HFFc6 (cell line): ENCODE measurements around the gene SH3PXD2A. TPM values are rescaled to one million over a fixed set of nuclear protein-coding genes. Genes with fewer than 3 reads are reported as not detected.
A peak's percentile ranks its signal among the peaks of the same experiment; 100 is the strongest.

ENCODE experiments used
- DNase-seq: peaks from one replicate; pipeline ENCODE4 v3.0.0-alpha.2; 2018
- H3K27ac Mint-ChIP-seq: 2 replicates; pipeline ENCODE4 v1.8.0; 2020; ENCODE audit warnings: mild to moderate bottlenecking, mixed read lengths
- H3K27me3 Mint-ChIP-seq: 2 replicates; pipeline ENCODE4 v1.8.0; 2021; ENCODE audit warnings: mild to moderate bottlenecking, moderate library complexity, mixed read lengths; ENCODE audit not compliant: insufficient read depth
- H3K36me3 Mint-ChIP-seq: 2 replicates; pipeline ENCODE4 v1.8.0; 2021; ENCODE audit warnings: low read depth, mixed read lengths
- H3K4me1 Mint-ChIP-seq: 2 replicates; pipeline ENCODE4 v1.8.0; 2020; ENCODE audit warnings: low read depth, mixed read lengths
- H3K4me3 Mint-ChIP-seq: 2 replicates; pipeline ENCODE4 v1.8.0; 2020; ENCODE audit warnings: mild to moderate bottlenecking, moderate library complexity, mixed read lengths
- H3K9me3 Mint-ChIP-seq: 2 replicates; pipeline ENCODE4 v1.8.0; 2020; ENCODE audit warnings: mild to moderate bottlenecking, mixed read lengths
- CTCF ChIP-seq: fragments of 200-600 bp; sonication (generic); IDR thresholded peaks from 2 replicates; pipeline ENCODE4 v1.5.0; 2021; ENCODE audit warnings: antibody characterized with exemption, mild to moderate bottlenecking
- total RNA-seq, 6 experiments: library from RNA; stranded (reverse); fragmentation: NEBNext Ultra II Directional; extraction: Animal tissue kit (Norgen Biotek cat#: 25700); gene quantifications; 2 replicates in 1 of 6; 3 replicates in 5 of 6; pipeline ENCODE4 v1.2.3, GENCODE V29; 2021

SH3PXD2A gene
- total RNA-seq, 6 experiments from 2014 or later: 75.5 to 113 (median 81.1) TPM

DNA sequence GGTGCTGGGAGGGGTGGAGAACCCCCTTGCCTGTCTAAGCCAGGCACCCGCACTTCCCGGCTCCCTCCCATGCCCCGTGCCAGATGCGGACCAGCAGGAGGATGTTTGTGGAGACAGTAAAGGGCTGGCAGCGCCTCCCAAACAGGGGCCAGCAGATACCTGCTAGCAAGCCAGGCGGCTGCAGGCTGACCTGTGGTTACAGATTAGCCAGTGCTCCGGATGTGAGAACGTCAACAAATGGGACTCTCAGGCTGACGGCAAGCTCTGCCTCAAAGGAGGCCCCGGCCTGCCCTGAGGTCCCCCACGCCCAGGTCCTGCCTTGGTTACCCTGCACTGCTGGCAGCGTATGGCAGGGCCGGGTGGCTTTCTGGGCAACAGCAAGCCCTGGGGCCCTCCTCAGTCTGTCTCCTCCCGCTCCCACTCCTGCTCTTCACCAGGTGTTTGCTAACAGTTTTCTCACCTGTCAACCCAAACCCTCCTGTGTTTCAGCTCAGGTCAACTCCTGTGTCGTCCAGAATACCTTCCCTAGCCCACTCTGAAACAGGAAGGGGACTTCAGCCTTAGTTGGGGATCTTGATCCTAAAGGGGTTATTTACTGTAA is 276.5 kb downstream of the SH3PXD2A start:
- H3K4me1 Mint-ChIP-seq: peaks cover 9% of the 10 kb centered on the region
- no peak overlapping the region for H3K27ac Mint-ChIP-seq
- TF ChIP-seq CTCF: no peak
- peaks cover 3% of the 10 kb centered on the region for H3K9me3 Mint-ChIP-seq
- no peak for DNase-seq
- peaks cover 2% of the 10 kb centered on the region; the same call in 1 of the 2 replicates for H3K36me3 Mint-ChIP-seq
- peaks cover 36% of the 10 kb centered on the region for H3K27me3 Mint-ChIP-seq
- no peak overlapping the region for H3K4me3 Mint-ChIP-seq

DNA sequence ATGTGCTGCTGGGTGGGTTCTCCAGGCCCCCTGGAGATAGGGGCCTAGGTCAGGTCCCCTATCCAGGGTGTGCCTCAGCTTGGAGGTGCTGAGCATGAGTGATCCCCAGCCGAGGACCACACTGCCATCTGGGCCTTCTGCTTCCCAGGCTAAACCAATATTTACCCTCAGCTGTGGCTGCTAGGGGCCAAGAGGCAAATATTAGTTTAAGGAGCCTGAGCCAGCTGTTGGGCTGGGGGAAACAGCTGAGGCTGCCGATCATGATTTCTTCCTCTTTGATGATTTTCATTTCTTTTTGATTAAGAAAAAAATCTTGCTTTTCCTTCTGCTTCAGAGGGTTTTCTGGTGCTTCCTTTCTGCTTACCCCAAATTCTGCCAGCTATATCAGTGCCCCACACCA is 278.5 kb downstream of the SH3PXD2A start:
- peaks cover 17% of the 10 kb centered on the region for H3K4me1 Mint-ChIP-seq
- H3K27ac Mint-ChIP-seq: no peak overlapping the region
- no peak for DNase-seq
- H3K36me3 Mint-ChIP-seq: no peaks in the 10 kb centered on the region
- H3K9me3 Mint-ChIP-seq: no peaks in the 10 kb centered on the region
- H3K27me3 Mint-ChIP-seq: peaks cover 44% of the 10 kb centered on the region
- H3K4me3 Mint-ChIP-seq: no peak overlapping the region
- TF ChIP-seq CTCF: no peak

DNA sequence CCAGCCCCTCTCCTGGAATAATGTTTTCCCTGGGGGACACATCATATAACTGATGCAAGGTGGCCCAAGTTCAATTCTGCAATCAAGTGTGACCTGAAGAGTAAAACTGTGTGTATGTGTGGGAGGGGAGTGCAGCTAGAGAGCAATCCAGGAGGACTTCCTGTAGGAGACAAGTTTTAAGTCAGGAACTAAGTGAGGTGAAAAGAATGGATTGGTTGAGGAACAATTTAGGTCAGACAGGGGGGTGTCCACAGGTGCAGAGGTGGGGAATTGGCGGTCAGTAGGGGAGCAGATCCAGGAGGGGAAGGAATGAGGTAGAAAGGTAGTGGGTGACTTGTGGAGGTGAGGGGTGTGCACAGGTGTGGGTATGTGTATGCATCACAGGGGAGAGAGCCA is 279.3 kb downstream of the SH3PXD2A start:
- Mint-ChIP-seq H3K4me3 (no peak overlapping the region), H3K36me3 (no peaks in the 10 kb centered on the region), H3K27ac (no peak overlapping the region), H3K9me3 (no peaks in the 10 kb centered on the region), H3K4me1 (peaks cover 17% of the 10 kb centered on the region), H3K27me3 (peaks cover 44% of the 10 kb centered on the region)
- TF ChIP-seq CTCF: no peak
- DNase-seq: no peak

DNA sequence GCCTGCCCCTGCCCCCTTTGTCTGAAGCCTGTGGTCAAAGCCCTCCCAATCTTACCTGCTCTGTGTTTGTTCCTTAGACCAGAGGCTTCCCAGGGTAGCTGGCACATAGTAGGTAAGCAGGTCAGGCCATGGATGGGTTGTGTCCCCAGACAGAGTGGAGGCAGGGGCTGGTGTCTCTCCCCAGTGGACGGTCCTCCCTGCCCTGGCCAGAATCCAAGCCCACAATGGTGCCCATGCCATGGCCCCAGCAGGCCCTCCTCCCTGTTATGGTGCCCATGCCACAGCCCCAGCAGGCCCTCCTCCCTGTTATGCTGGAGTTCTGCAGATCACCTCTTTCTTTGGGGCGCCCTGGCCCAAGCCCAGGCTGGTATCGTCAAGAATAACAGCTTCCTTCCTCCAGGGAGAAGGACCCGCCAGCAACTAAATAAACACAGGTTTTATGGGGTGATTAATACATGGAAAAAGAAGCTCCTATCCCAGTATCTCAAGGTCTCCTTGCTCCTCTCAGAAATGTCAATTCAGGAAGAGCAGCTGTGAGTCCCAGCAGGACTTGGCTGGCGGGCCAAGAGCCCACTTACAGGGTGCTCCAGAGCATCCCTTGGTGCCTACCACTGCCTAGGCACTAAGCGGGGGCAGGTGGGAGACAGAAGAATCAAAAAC is 279.8 kb downstream of the SH3PXD2A start:
- TF ChIP-seq CTCF: no peak
- peak; percentile 48 for DNase-seq
- no peaks in the 10 kb centered on the region for H3K9me3 Mint-ChIP-seq
- peaks cover 17% of the 10 kb centered on the region for H3K4me1 Mint-ChIP-seq
- H3K27me3 Mint-ChIP-seq: peaks cover 44% of the 10 kb centered on the region
- no peaks in the 10 kb centered on the region for H3K36me3 Mint-ChIP-seq
- no peak overlapping the region for H3K27ac Mint-ChIP-seq
- H3K4me3 Mint-ChIP-seq: no peak overlapping the region

- Mint-ChIP-seq H3K27me3 (peaks cover 42% of the 10 kb centered on the region), H3K4me3 (no peak overlapping the region), H3K36me3 (no peaks in the 10 kb centered on the region), H3K4me1 (peaks cover 17% of the 10 kb centered on the region), H3K27ac (no peak overlapping the region), H3K9me3 (no peaks in the 10 kb centered on the region)
- no peak for TF ChIP-seq CTCF
- DNase-seq: no peak
Observed at GRCh38 chr10:103574097-103575061, 281.0 kb downstream of the SH3PXD2A start.
